ENCODE measurements around the gene OXGR1. TPM values are rescaled to one million over a fixed set of nuclear protein-coding genes. Genes with fewer than 3 reads are reported as not detected.
"Not testable (repeated sequence)": the region's sequence is repeated elsewhere in the genome, so short reads cannot be mapped to it uniquely, and the experiment has no call there.

Gene OXGR1
- polyA plus RNA-seq, 1 experiment, result not detected

DNA sequence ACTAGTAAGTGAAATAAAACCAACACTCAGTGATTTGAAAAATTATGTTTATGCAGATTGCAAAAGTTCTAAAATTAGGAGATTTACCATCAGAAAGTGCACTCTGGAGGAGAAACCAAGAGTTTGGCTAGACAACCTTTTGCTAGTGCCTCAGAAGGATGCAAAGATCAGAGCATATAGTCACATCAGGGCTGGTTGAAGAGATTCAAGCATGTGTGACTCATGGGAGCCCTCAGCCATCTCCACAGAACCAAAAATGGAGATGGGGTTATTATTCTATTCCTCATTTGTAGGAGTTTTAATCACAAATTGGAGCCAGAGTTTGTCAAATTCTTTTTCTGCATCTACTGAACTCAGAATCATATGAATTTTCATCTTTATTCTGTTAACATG lies 32.9 kb upstream of the OXGR1 start:
- POLR2A ChIA-PET, result no interaction called here
- Histone ChIP-seq H3K27me3 (ENCODE audit: control insufficient read depth, insufficient read depth, low read length) (peaks cover 2% of the 10 kb centered on the region; the same call in 1 of the 2 replicates), H3K36me3 (ENCODE audit: control insufficient read depth, insufficient read depth, low read length) (no peaks in the 10 kb centered on the region), H3K4me3 (ENCODE audit: low read depth, low read length) (no peak overlapping the region)
- DNase-seq (ENCODE audit: low read depth), result no peak
- CTCF ChIA-PET, result no interaction called here
- TF ChIP-seq, protein P1, sequence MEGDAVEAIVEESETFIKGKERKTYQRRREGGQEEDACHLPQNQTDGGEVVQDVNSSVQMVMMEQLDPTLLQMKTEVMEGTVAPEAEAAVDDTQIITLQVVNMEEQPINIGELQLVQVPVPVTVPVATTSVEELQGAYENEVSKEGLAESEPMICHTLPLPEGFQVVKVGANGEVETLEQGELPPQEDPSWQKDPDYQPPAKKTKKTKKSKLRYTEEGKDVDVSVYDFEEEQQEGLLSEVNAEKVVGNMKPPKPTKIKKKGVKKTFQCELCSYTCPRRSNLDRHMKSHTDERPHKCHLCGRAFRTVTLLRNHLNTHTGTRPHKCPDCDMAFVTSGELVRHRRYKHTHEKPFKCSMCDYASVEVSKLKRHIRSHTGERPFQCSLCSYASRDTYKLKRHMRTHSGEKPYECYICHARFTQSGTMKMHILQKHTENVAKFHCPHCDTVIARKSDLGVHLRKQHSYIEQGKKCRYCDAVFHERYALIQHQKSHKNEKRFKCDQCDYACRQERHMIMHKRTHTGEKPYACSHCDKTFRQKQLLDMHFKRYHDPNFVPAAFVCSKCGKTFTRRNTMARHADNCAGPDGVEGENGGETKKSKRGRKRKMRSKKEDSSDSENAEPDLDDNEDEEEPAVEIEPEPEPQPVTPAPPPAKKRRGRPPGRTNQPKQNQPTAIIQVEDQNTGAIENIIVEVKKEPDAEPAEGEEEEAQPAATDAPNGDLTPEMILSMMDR (IDR thresholded peaks at IDR 0.05; ENCODE audit: insufficient read depth, low read depth, low read length), result no peak

- no peak overlapping the region for H3K4me3 ChIP-seq (ENCODE audit: low read depth, low read length)
- no peak for DNase-seq (ENCODE audit: low read depth)
- H3K27me3 ChIP-seq (ENCODE audit: control insufficient read depth, insufficient read depth, low read length), result peaks cover 2% of the 10 kb centered on the region; the same call in 1 of the 2 replicates
- TF ChIP-seq, protein P1 (IDR thresholded peaks at IDR 0.05; ENCODE audit: insufficient read depth, low read depth, low read length), result no peak
- CTCF ChIA-PET, result no interaction called here
- no peaks in the 10 kb centered on the region for H3K36me3 ChIP-seq (ENCODE audit: control insufficient read depth, insufficient read depth, low read length)
- POLR2A ChIA-PET, result no interaction called here
Measured at GRCh38 chr13:97026531-97027161, 32.4 kb upstream of the OXGR1 start.

- POLR2A ChIA-PET; H3K27me3 ChIP-seq (ENCODE audit: control insufficient read depth, insufficient read depth, low read length); DNase-seq (ENCODE audit: low read depth); H3K4me3 ChIP-seq (ENCODE audit: low read depth, low read length); H3K36me3 ChIP-seq (ENCODE audit: control insufficient read depth, insufficient read depth, low read length): not testable (repeated sequence)
- CTCF ChIA-PET, result interaction anchor here (1.1 kb wide), 1 partner anchor 10 kb away, joined by 3 read pairs; no protein-coding TSS in a partner anchor
Measured at GRCh38 chr13:97023812-97024211, 29.5 kb upstream of the OXGR1 start.

- POLR2A ChIA-PET, result no interaction called here
- DNase-seq (ENCODE audit: low read depth), result no peak
- H3K36me3 ChIP-seq (ENCODE audit: control insufficient read depth, insufficient read depth, low read length), result no peaks in the 10 kb centered on the region
- peaks cover 4% of the 10 kb centered on the region; the same call in 1 of the 2 replicates for H3K27me3 ChIP-seq (ENCODE audit: control insufficient read depth, insufficient read depth, low read length)
- TF ChIP-seq, protein P1 (IDR thresholded peaks at IDR 0.05; ENCODE audit: insufficient read depth, low read depth, low read length), result no peak
- CTCF ChIA-PET, result interaction anchor here (1.1 kb wide), 1 partner anchor 9 kb away, joined by 3 read pairs; no protein-coding TSS in a partner anchor
- H3K4me3 ChIP-seq (ENCODE audit: low read depth, low read length), result no peak overlapping the region
Measured at GRCh38 chr13:97023117-97023516, 28.8 kb upstream of the OXGR1 start.

GRCh38 chr13:97021241-97021640 lies 27.0 kb upstream of the OXGR1 start:
- TF ChIP-seq, protein P1 (IDR thresholded peaks at IDR 0.05; ENCODE audit: insufficient read depth, low read depth, low read length), result no peak
- POLR2A ChIA-PET, result no interaction called here
- CTCF ChIA-PET, result no interaction called here
- Histone ChIP-seq H3K27me3 (ENCODE audit: control insufficient read depth, insufficient read depth, low read length) (peaks cover 6% of the 10 kb centered on the region; the same call in 1 of the 2 replicates), H3K36me3 (ENCODE audit: control insufficient read depth, insufficient read depth, low read length) (no peaks in the 10 kb centered on the region), H3K4me3 (ENCODE audit: low read depth, low read length) (no peak overlapping the region)
- DNase-seq (ENCODE audit: low read depth), result no peak

All from BJ (cell line).